Superior temporal gyrus (tissue), 1 donor: Measurements from ENCODE around the gene RXRB.
"Not testable (repeated sequence)": the region's sequence is repeated elsewhere in the genome, so short reads cannot be mapped to it uniquely, and the experiment has no call there.

Experiments used
- DNase-seq: peaks from one replicate; pipeline ENCODE4 v3.0.0-alpha.2; 2016; ENCODE audit errors: extremely low spot score

RXRB gene

GRCh38 chr6:33163540-33163939 lies 36.9 kb downstream of the RXRB start:
- DNase-seq: no peak

GRCh38 chr6:33161354-33162331 lies 38.8 kb downstream of the RXRB start:
- peak; percentile 64 for DNase-seq

DNA sequence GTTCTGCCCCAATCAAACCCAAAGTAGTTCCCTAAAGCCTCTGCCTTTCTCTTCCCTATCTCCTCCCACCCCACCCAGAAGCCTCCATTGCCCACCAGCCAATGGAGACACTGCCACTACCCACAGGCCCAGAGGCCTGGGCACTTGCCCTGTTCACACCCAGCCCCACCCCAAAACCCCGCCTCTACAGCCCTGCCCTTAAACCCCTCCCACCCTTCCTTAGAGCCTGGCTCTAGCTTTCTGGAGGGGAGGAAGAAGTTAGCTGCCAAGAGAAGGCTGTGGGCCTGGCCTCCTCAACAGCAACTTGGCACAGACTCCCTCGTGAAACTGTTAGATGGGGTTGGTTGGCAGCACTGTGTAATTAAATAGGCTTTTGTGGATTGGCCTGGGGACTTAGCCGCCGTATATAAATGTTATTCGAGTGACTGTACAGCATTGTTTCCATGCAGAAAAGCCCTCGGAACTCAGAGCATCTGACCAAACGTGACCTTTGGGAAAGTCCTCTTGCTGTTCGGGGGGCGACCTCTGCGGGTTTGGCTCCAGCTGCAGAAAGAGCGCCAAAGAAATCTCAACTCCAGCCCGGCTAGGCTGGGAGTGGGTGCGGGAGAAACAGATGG lies 39.6 kb downstream of the RXRB start:
- DNase-seq: no peak

DNA sequence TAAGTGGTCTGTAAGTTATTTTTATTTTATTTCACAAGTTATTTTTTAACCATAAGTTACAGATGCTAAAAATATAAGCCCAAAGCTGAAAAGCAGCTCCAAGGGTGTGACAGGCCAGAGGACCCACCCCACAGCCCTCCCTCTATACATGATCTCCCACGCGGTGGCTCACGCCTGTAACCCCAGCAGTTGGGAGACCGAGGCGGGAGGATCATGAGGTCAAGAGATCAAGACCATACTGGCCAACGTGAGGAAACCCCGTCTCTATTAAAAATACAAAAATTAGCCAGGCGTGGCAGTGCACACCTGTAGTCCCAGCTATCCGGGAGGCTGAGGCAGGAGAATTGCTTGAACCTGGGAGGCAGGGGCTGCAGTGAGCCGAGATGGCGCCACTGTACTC lies 40.4 kb downstream of the RXRB start:
- DNase-seq: no peak

- DNase-seq: no peak
Observed at GRCh38 chr6:33156964-33157363, 43.5 kb downstream of the RXRB start.

DNA sequence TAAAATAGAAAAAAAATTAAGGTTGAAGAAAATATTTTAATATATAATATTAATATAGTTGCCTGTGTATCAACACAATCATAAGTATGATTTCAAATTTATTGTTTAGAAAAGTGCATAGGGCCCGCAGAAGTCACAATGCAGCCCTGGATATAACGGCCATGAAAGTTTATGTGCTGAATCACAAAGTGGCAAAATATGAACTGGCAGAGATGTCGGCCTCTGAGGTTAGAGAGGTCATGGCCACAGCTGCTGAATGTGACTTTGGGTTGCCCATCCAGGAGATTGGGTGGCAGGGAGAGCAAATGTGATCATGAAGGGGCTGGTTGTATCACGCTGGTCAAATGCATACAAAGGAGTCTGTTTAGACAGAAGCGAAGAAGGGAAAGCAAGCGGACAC lies 43.9 kb downstream of the RXRB start:
- no peak for DNase-seq

GRCh38 chr6:33154349-33154748 lies 46.1 kb downstream of the RXRB start:
- no peak for DNase-seq

GRCh38 chr6:33151050-33151449 lies 49.4 kb downstream of the RXRB start:
- no peak for DNase-seq

DNA sequence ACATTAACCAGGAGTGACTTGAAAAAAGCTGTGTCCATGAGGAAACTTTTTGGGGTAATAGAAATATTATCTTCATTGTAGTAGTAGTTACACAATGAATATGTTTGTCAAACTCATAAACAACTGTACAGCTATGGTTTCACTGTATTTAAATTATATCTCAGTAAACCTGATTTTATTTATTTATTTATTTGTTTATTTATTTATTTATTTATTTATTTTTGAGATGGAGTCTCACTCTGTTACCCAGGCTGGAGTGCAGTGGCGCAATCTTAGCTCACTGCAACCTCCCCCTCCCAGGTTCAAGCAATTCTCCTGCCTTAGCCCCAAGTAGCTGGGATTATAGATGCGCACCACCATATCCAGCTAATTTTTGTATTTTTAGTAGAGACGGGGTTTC lies 49.9 kb downstream of the RXRB start:
- DNase-seq: not testable (repeated sequence)

DNA sequence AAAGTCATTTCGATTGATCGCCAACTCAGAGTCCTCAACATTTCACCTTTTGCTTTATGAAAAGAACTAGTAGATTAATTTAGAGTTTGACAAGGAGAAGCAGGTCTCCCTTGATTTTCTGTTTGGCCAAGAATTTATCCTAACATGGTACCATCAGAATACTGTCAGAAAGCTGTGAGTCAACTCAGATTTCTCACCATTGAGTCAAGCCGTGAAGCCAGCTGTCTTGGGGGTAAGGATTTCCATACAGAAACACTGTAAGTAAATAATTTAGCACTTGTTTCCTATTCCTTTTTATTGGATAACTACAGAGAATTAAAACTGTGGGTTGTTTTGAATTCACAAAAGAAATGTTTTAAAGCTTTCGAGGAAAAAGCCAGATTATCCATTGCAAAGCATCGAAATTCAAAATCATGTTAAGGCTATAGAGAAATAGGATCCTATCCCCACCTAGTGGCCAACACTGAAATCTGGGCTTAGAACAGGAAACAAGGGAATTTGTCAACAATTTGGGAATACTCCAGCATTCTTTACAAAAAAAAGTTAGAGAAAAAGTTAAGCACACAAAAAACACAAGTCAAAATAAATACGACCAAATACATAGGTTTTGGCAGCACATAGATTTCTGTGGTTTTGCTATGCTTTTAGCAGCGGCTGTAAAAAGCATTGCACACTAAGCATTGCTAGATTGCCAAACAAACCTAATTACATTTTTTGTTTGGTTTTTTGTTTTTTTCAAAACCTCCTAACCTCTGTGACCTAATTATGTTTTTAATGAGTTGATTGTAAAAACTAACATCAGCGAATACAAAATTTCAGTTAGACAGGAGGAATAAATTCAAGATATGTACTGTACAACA lies 52.4 kb downstream of the RXRB start:
- peak; percentile 83 for DNase-seq

DNA sequence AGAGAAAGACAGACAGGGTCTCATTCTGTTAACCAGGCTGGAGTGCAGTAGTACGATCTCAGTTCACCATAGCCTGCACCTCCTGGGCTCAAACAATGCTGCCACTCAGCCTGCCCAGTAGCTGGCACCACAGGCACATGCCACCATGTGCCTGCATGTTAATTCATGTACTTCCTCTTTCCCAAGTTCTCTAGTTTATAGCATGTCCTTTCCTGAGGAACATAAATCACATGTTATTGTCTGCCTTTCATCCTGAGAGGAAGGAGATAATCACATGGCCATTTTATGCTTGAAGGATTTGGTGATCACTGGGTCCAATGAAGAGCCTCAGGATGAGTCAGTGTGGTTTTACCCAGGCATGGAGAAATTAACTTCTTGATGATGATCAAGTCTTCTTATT lies 56.1 kb downstream of the RXRB start:
- no peak for DNase-seq
